SK-N-MC (cell line): ENCODE data around the gene TAF3.

Experiments used
- EZH2 ChIP-seq: fragments of 200-600 bp; sonication (generic); IDR thresholded peaks from one replicate; pipeline ENCODE4 v1.6.1; 2017; ENCODE audit warnings: antibody characterized with exemption
- FOXP2 ChIP-seq: optimal IDR thresholded peaks from 2 replicates; pipeline ENCODE3; 2011; ENCODE audit warnings: mild to moderate bottlenecking, moderate library complexity; ENCODE audit not compliant: insufficient read depth; ENCODE audit errors: extremely low read length, control extremely low read depth
- POLR2AphosphoS5 ChIP-seq: IDR thresholded peaks from 2 replicates; pipeline ENCODE4 v1.6.1; 2012; ENCODE audit warnings: mild to moderate bottlenecking, low read depth, low read length, borderline replicate concordance

DNA sequence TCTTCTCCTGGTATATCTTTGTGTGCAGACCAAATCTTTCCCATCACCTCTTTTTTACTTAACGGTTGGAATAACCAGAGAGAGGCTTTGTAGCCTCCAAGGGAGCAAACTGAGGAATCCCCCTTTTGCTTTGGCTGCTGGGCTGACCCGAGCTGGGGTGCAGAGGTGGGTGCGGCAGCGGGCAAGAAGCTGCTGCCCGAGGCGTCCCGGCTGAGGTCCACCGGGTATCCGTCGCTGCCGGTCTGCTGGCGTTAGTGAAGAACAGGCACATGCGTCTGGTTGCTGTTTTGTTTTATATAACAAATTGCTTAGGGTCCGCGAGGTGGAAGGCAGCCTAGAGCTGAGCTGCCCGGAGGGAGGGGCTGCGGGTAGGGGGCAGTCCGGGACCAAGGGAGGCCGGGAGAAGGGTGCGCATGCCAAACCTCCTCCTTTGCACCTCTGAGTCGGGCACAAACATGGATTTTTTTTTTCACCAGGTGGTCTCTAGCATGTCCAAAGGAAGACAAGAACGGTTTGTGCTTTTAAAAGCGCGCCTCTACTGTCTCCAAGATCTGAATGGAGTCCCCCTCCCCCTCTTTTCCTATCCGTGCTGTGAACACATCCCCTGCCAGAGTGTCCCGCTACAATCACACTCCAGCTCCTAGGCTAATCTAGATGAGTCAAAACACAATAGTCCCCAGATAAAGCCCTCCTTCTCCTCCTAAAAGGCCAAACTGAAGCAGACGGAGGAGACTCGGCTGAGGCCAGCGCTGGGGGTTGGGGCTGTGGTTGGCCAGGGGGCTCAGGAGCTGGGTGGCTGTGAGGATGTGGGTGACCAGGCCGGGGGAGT lies 229.4 kb downstream of the TAF3 start:
- TF ChIP-seq EZH2, result no peak
- no peak for TF ChIP-seq POLR2AphosphoS5
- no peak for TF ChIP-seq FOXP2
